GM19023 (cell line): ENCODE data around the gene WNT4.

Experiments used
- ATAC-seq: cut with Tn5 transposase; IDR thresholded peaks from one replicate; pipeline ENCODE4 v1.9.1; 2021; ENCODE audit warnings: mild to moderate bottlenecking, moderate library complexity; ENCODE audit not compliant: unreplicated experiment

WNT4 gene

GRCh38 chr1:22132517-22133235, 10.2 kb downstream of the WNT4 start:
- ATAC-seq: no peak

- no peak for ATAC-seq
Observed at GRCh38 chr1:22131875-22132486, 10.9 kb downstream of the WNT4 start.

GRCh38 chr1:22131062-22131461, 11.8 kb downstream of the WNT4 start:
- no peak for ATAC-seq

- no peak for ATAC-seq
Observed at GRCh38 chr1:22129501-22130117, 13.3 kb downstream of the WNT4 start.

GRCh38 chr1:22128392-22128791, 14.5 kb downstream of the WNT4 start:
- ATAC-seq: no peak

- ATAC-seq: no peak
Observed at GRCh38 chr1:22127731-22128130, 15.2 kb downstream of the WNT4 start.

- no peak for ATAC-seq
Observed at GRCh38 chr1:22127248-22127647, 15.6 kb downstream of the WNT4 start.

GRCh38 chr1:22126531-22126930, 16.4 kb downstream of the WNT4 start:
- ATAC-seq: no peak

GRCh38 chr1:22124592-22125229, 18.2 kb downstream of the WNT4 start:
- ATAC-seq: no peak

GRCh38 chr1:22123901-22124404, 18.9 kb downstream of the WNT4 start:
- no peak for ATAC-seq

GRCh38 chr1:22123071-22123390, 19.9 kb downstream of the WNT4 start:
- no peak for ATAC-seq

- ATAC-seq: no peak
Observed at GRCh38 chr1:22122273-22123070, 20.4 kb downstream of the WNT4 start.

GRCh38 chr1:22121421-22121911, 21.4 kb downstream of the WNT4 start:
- ATAC-seq: no peak

GRCh38 chr1:22120469-22120790, 22.5 kb downstream of the WNT4 start:
- ATAC-seq: no peak

GRCh38 chr1:22119626-22120468, 23.1 kb downstream of the WNT4 start:
- ATAC-seq: no peak

GRCh38 chr1:22118291-22118992, 24.5 kb downstream of the WNT4 start:
- ATAC-seq: no peak

- ATAC-seq: no peak
Observed at GRCh38 chr1:22117851-22118250, 25.0 kb downstream of the WNT4 start.

- ATAC-seq: no peak
Observed at GRCh38 chr1:22117238-22117637, 25.7 kb downstream of the WNT4 start.

- no peak for ATAC-seq
Observed at GRCh38 chr1:22115286-22115685, 27.6 kb downstream of the WNT4 start.
